H9 (cell line): ENCODE data around the gene CRYBG2. TPM values are rescaled to one million over a fixed set of nuclear protein-coding genes. Genes with fewer than 3 reads are reported as not detected.

Experiments used
- DNase-seq: peaks from one replicate; pipeline ENCODE4 v3.0.0-alpha.2; 2017
- H2AFZ ChIP-seq: one replicate; pipeline ENCODE4 v1.6.1; 2013; ENCODE audit warnings: mild to moderate bottlenecking, low read length, control low read depth, moderate library complexity
- H2AK5ac ChIP-seq: 2 replicates; pipeline ENCODE4 v1.6.1; 2013; ENCODE audit warnings: low read length, control low read depth, mixed read lengths; ENCODE audit not compliant: insufficient read length
- H2BK120ac ChIP-seq: one replicate; pipeline ENCODE4 v1.6.1; 2013; ENCODE audit warnings: low read depth, mild to moderate bottlenecking, low read length, control low read depth, inconsistent platforms; ENCODE audit not compliant: poor library complexity, severe bottlenecking
- H2BK12ac ChIP-seq: 2 replicates; pipeline ENCODE4 v1.6.1; 2013; ENCODE audit warnings: low read length, control low read depth, mixed read lengths, low read depth; ENCODE audit not compliant: insufficient read length
- H2BK15ac ChIP-seq: 2 replicates; pipeline ENCODE4 v1.6.1; 2013; ENCODE audit warnings: low read depth, low read length, control low read depth
- H2BK20ac ChIP-seq: one replicate; pipeline ENCODE4 v1.6.1; 2013; ENCODE audit warnings: low read depth, mild to moderate bottlenecking, low read length, control low read depth, inconsistent platforms; ENCODE audit not compliant: poor library complexity, severe bottlenecking
- H2BK5ac ChIP-seq: 2 replicates; pipeline ENCODE4 v1.6.1; 2013; ENCODE audit warnings: low read length, control low read depth, mixed read lengths; ENCODE audit not compliant: insufficient read length
- H3K14ac ChIP-seq: 2 replicates; pipeline ENCODE4 v1.6.1; 2013; ENCODE audit warnings: low read length, control low read depth; ENCODE audit not compliant: insufficient read depth
- H3K18ac ChIP-seq: 2 replicates; pipeline ENCODE4 v1.6.1; 2013; ENCODE audit warnings: low read depth, mild to moderate bottlenecking, mixed read lengths, low read length, control low read depth; ENCODE audit not compliant: insufficient read length
- H3K23ac ChIP-seq: 2 replicates; pipeline ENCODE4 v1.6.1; 2013; ENCODE audit warnings: low read length, control low read depth, mixed read lengths, low read depth; ENCODE audit not compliant: insufficient read length
- H3K23me2 ChIP-seq: 2 replicates; pipeline ENCODE4 v1.6.1; 2013; ENCODE audit warnings: low read depth, mild to moderate bottlenecking, mixed read lengths, low read length, control low read depth; ENCODE audit not compliant: insufficient read length, poor library complexity, severe bottlenecking
- H3K27ac ChIP-seq: 2 replicates; pipeline ENCODE4 v1.5.1; 2013; ENCODE audit warnings: low read length, control low read depth, mixed read lengths, low read depth; ENCODE audit not compliant: insufficient read length
- H3K27me3 ChIP-seq: 2 replicates; pipeline ENCODE4 v1.6.1; 2013; ENCODE audit warnings: low read length, control low read depth, inconsistent platforms; ENCODE audit not compliant: insufficient read depth
- H3K4ac ChIP-seq: 2 replicates; pipeline ENCODE4 v1.6.1; 2013; ENCODE audit warnings: low read depth, mild to moderate bottlenecking, control low read depth, inconsistent platforms, low read length, moderate library complexity
- H3K4me1 ChIP-seq: 2 replicates; pipeline ENCODE4 v1.6.1; 2013; ENCODE audit warnings: low read length, control low read depth, inconsistent platforms; ENCODE audit not compliant: insufficient read depth
- H3K4me2 ChIP-seq: 2 replicates; pipeline ENCODE4 v1.6.1; 2013; ENCODE audit warnings: low read length, control low read depth, mixed read lengths; ENCODE audit not compliant: insufficient read length, insufficient read depth
- H3K56ac ChIP-seq: 2 replicates; pipeline ENCODE4 v1.6.1; 2013; ENCODE audit warnings: low read depth, mild to moderate bottlenecking, mixed read lengths, low read length, control low read depth; ENCODE audit not compliant: insufficient read length
- H3K79me1 ChIP-seq: 2 replicates; pipeline ENCODE4 v1.6.1; 2013; ENCODE audit warnings: low read depth, mild to moderate bottlenecking, moderate library complexity, low read length, control low read depth, inconsistent platforms; ENCODE audit not compliant: insufficient read depth, poor library complexity, severe bottlenecking
- H3K79me2 ChIP-seq: 2 replicates; pipeline ENCODE4 v1.6.1; 2013; ENCODE audit warnings: low read length, control low read depth, inconsistent platforms; ENCODE audit not compliant: insufficient read depth
- H3K9ac ChIP-seq: 2 replicates; pipeline ENCODE4 v1.6.1; 2013; ENCODE audit warnings: low read length, control low read depth, mixed read lengths; ENCODE audit not compliant: insufficient read length; ENCODE audit errors: extremely low read depth
- H3K9me3 ChIP-seq: one replicate; pipeline ENCODE4 v1.6.1; 2013; ENCODE audit warnings: low read depth, low read length, inconsistent platforms; ENCODE audit not compliant: control insufficient read depth
- H3T11ph ChIP-seq: one replicate; pipeline ENCODE4 v1.6.1; 2013; ENCODE audit warnings: mild to moderate bottlenecking, low read length, control low read depth, inconsistent platforms
- H4K20me1 ChIP-seq: one replicate; pipeline ENCODE4 v1.6.1; 2013; ENCODE audit not compliant: control insufficient read depth, insufficient read length, insufficient read depth
- H4K5ac ChIP-seq: 2 replicates; pipeline ENCODE4 v1.6.1; 2013; ENCODE audit warnings: low read depth, mild to moderate bottlenecking, mixed read lengths, low read length, control low read depth; ENCODE audit not compliant: insufficient read length
- H4K8ac ChIP-seq: replicated peaks from 2 replicates; pipeline ENCODE4 v1.6.1; 2013; ENCODE audit warnings: low read length, control low read depth, mixed read lengths, low read depth; ENCODE audit not compliant: insufficient read length
- H4K91ac ChIP-seq: 2 replicates; pipeline ENCODE4 v1.6.1; 2013; ENCODE audit warnings: low read depth, mild to moderate bottlenecking, moderate library complexity, mixed read lengths, low read length, control low read depth; ENCODE audit not compliant: insufficient read length
- H3K27ac Mint-ChIP-seq, 3 experiments: 2 replicates in 2 of 3; 3 replicates in 1 of 3; pipeline ENCODE4 v1.8.0; 2020 to 2021; ENCODE audit warnings: mixed read lengths in 3 of 3, mild to moderate bottlenecking in 1 of 3, moderate library complexity in 1 of 3
- H3K27me3 Mint-ChIP-seq: 2 replicates; pipeline ENCODE4 v1.8.0; 2021; ENCODE audit warnings: low read depth, mild to moderate bottlenecking, moderate library complexity, mixed read lengths
- H3K36me3 Mint-ChIP-seq, 3 experiments: 2 replicates in 2 of 3; 3 replicates in 1 of 3; pipeline ENCODE4 v1.8.0; 2020 to 2021; ENCODE audit warnings: low read depth in 3 of 3, mixed read lengths in 3 of 3; ENCODE audit not compliant: insufficient read depth in 1 of 3
- H3K4me1 Mint-ChIP-seq, 2 experiments: 2 replicates each; pipeline ENCODE4 v1.8.0; 2020; ENCODE audit warnings: mixed read lengths in 2 of 2
- H3K4me3 Mint-ChIP-seq, 2 experiments: 2 replicates in 1 of 2; 3 replicates in 1 of 2; pipeline ENCODE4 v1.8.0; 2020 to 2021; ENCODE audit warnings: mild to moderate bottlenecking in 2 of 2, mixed read lengths in 2 of 2, moderate library complexity in 1 of 2
- H3K9me3 Mint-ChIP-seq, 2 experiments: 2 replicates in 1 of 2; 3 replicates in 1 of 2; pipeline ENCODE4 v1.8.0; 2020; ENCODE audit warnings: mild to moderate bottlenecking in 2 of 2, mixed read lengths in 2 of 2, moderate library complexity in 1 of 2
- CTCF ChIP-seq: fragments of 200-600 bp; sonication (generic); conservative IDR thresholded peaks from 3 replicates; pipeline ENCODE4 v1.8.0; 2021; ENCODE audit warnings: antibody characterized with exemption, mild to moderate bottlenecking
- WGBS: extraction: QIAGEN DNeasy Blood & Tissue Kit; methylation state at CpG from one replicate; pipeline ENCODE4 v1.1.7; 2013; ENCODE audit warnings: missing lambda C conversion rate, low lambda C conversion rate, mixed read lengths; ENCODE audit not compliant: insufficient read length; ENCODE audit errors: extremely low coverage; 5-methylcytosine and 5-hydroxymethylcytosine counted together
- total RNA-seq: library from RNA; stranded (reverse); gene quantifications from 2 replicates; pipeline ENCODE4 v1.2.1, GENCODE V29; 2021

CRYBG2 gene
- total RNA-seq, 1 experiment from 2014 or later = 12.8 TPM

- no peaks in the 10 kb centered on the region for H3K79me2 ChIP-seq
- H2BK5ac ChIP-seq = no peak overlapping the region
- Mint-ChIP-seq H3K27me3 (no peaks in the 10 kb centered on the region), H3K27ac (peak overlapping the region; percentile 34 to 84 (median 64); a peak in 3 of 7 replicates), H3K9me3 (no peaks in the 10 kb centered on the region), H3K4me1 (peaks cover 21 to 31% of the 10 kb centered on the region in 2 experiments), H3K4me3 (0 out of 5 replicates have a peak overlapping the region, but pooled peaks of 1 of the 2 experiments have one; percentile 41), H3K36me3 (peaks cover 0 to 2% (median 0%) of the 10 kb centered on the region in 3 experiments; a peak in 1 of 7 replicates)
- no peak overlapping the region for H3K23ac ChIP-seq
- no peak overlapping the region for H3K56ac ChIP-seq
- H2BK12ac ChIP-seq = no peak overlapping the region
- H3K4me2 ChIP-seq = no peak overlapping the region
- no peaks in the 10 kb centered on the region for H3K79me1 ChIP-seq
- no peaks in the 10 kb centered on the region for H3K9me3 ChIP-seq
- H3K4ac ChIP-seq = no peak overlapping the region
- no peak overlapping the region for H2AFZ ChIP-seq
- no peak overlapping the region for H2BK20ac ChIP-seq
- no peak overlapping the region for H3T11ph ChIP-seq
- H4K8ac ChIP-seq = no peak overlapping the region
- no peak overlapping the region for H2AK5ac ChIP-seq
- H3K9ac ChIP-seq = no peak overlapping the region
- H2BK120ac ChIP-seq = no peak overlapping the region
- no peak for TF ChIP-seq CTCF
- H3K18ac ChIP-seq = no peak overlapping the region
- H3K23me2 ChIP-seq = no peaks in the 10 kb centered on the region
- H2BK15ac ChIP-seq = no peak overlapping the region; the same call in 1 of the 2 replicates
- no peaks in the 10 kb centered on the region for H4K20me1 ChIP-seq
- peak overlapping the region; percentile 45; the same call in 1 of the 2 replicates for H3K14ac ChIP-seq
- peaks cover 3% of the 10 kb centered on the region; the same call in 1 of the 2 replicates for H3K4me1 ChIP-seq
- WGBS = no CpG with 5 or more reads among the region's 11 CpGs
- H4K91ac ChIP-seq = no peak overlapping the region
- no peak overlapping the region for H4K5ac ChIP-seq
- DNase-seq = no peak
- no peaks in the 10 kb centered on the region for H3K27me3 ChIP-seq
- no peak overlapping the region for H3K27ac ChIP-seq
Measured at GRCh38 chr1:26290882-26291261, 63.1 kb downstream of the CRYBG2 start.
